Stomach (tissue), 9 donors: ENCODE data around the gene ADM2. TPM values are rescaled to one million over a fixed set of nuclear protein-coding genes. Genes with fewer than 3 reads are reported as not detected.
A peak's percentile ranks its signal among the peaks of the same experiment; 100 is the strongest.
"Not testable (repeated sequence)": the region's sequence is repeated elsewhere in the genome, so short reads cannot be mapped to it uniquely, and the experiment has no call there.

Experiments used
- DNase-seq, 2 donors: peaks; one replicate each; pipeline versions ENCODE4 v3.0.0 to v3.0.0-alpha.2; 2013 to 2019
- H3K27ac ChIP-seq, 5 donors: fragments of 200-600 bp in 4 of 5; sonication (generic) in 4 of 5; one replicate each; pipeline ENCODE4 v1.5.1; 2013 to 2019; ENCODE audit warnings: mild to moderate bottlenecking in 1 of 5, moderate library complexity in 1 of 5
- H3K27me3 ChIP-seq, 3 donors: fragments of 200-600 bp; sonication (generic); one replicate each; pipeline ENCODE4 v1.5.1; 2017 to 2019; ENCODE audit warnings: mixed run types in 1 of 3
- H3K36me3 ChIP-seq, 4 donors: fragments of 200-600 bp; sonication (generic); 1 replicate in 3 of 4; 2 replicates in 1 of 4; pipeline ENCODE4 v1.5.1; 2016 to 2019
- H3K4me1 ChIP-seq, 4 donors: fragments of 200-600 bp; sonication (generic); one replicate each; pipeline ENCODE4 v1.5.1; 2016 to 2019
- H3K4me3 ChIP-seq, 4 donors: fragments of 200-600 bp; sonication (generic) in 3 of 4; one replicate each; pipeline ENCODE4 v1.5.1; 2016 to 2019; ENCODE audit warnings: mild to moderate bottlenecking in 1 of 4
- H3K9me3 ChIP-seq, 4 donors: fragments of 200-600 bp; sonication (generic); one replicate each; pipeline ENCODE4 v1.5.1; 2016 to 2019
- CTCF ChIP-seq, 7 experiments: fragments of 450-650 bp in 4 of 7; fragments of 200-600 bp in 3 of 7; sonication (generic) in 3 of 7; IDR thresholded peaks; one replicate each; pipeline ENCODE4 v1.5.1; 2016 to 2019; ENCODE audit warnings: antibody characterized with exemption in 7 of 7, control low read depth in 2 of 7, mild to moderate bottlenecking in 1 of 7
- EP300 ChIP-seq: sonication (generic); formaldehyde crosslinking; IDR thresholded peaks from one replicate; pipeline ENCODE4 v1.6.1; 2017; ENCODE audit warnings: antibody characterized with exemption
- POLR2A ChIP-seq, 4 donors: fragments of 450-650 bp; IDR thresholded peaks; one replicate each; pipeline ENCODE4 v1.6.1; 2016; ENCODE audit warnings: antibody characterized with exemption in 4 of 4, control low read depth in 2 of 4, mild to moderate bottlenecking in 1 of 4, moderate library complexity in 1 of 4
- POLR2AphosphoS5 ChIP-seq, 3 donors: sonication (generic); formaldehyde crosslinking; IDR thresholded peaks; one replicate each; pipeline ENCODE4 v1.6.1; 2016; ENCODE audit warnings: antibody characterized with exemption in 3 of 3
- WGBS, 5 donors: extraction: QIAGEN DNeasy Blood & Tissue Kit in 3 of 5; methylation state at CpG; one replicate each; pipeline versions ENCODE4 v1.1.5 to v1.1.7; 2013 to 2018; 5-methylcytosine and 5-hydroxymethylcytosine counted together
- intact Hi-C: fragments of 100-400 bp; cut with DNase I; formaldehyde crosslinking; loops from one replicate; pipeline ENCODE4 v1.15.1; 2023; ENCODE audit warnings: low total_unique reads
- polyA plus RNA-seq, 3 donors: library from polyadenylated mRNA; stranded (reverse); fragments of 200-250 nt; gene quantifications; one replicate each; pipeline ENCODE4 v1.2.3, GENCODE V29; 2013
- total RNA-seq, 5 donors: library from RNA; depleted of rRNA; stranded (reverse); fragments of >200 nt; gene quantifications; one replicate each; pipeline versions ENCODE4 v1.1.0 to v1.2.3, GENCODE V29; 2014 to 2016
- donor health status: healthy with polysubstance abuse.
- donor health status: Bipolar disorder and iron deficiency.
- donor health status: healthy.

ADM2 gene
- total and polyA plus RNA-seq, 8 donors, result 0.37 to 3.7 (median 1.5) TPM; not detected in 3

- Histone ChIP-seq H3K4me3 (peak overlapping the region; percentile 53 to 80 (median 57)), H3K9me3 (no peaks in the 10 kb centered on the region), H3K36me3 (no peaks in the 10 kb centered on the region), H3K27me3 (peaks cover 0 to 67% (median 0%) of the 10 kb centered on the region in 3 donors), H3K4me1 (peaks cover 43 to 72% (median 53%) of the 10 kb centered on the region in 4 donors), H3K27ac (peak overlapping the region; percentile 92 to 98 (median 93))
- 2 to 4% (median 4%) methylated on average over 22 to 56 of the region's 56 CpGs for WGBS, 5 donors
- peak; percentile 84 to 90 for DNase-seq
- TF ChIP-seq EP300 (no peak), CTCF (IDR thresholded peaks at IDR 0.05) (no peak), POLR2AphosphoS5 (IDR thresholded peaks at IDR 0.05) (peak in 2 of 3 donors; percentile 72 to 75)
- intact Hi-C loops, result no loop called here
Measured at GRCh38 chr22:50531962-50532674, 50.8 kb downstream of the ADM2 start.

GRCh38 chr22:50532824-50533796, 51.8 kb downstream of the ADM2 start:
- Histone ChIP-seq H3K36me3 (no peaks in the 10 kb centered on the region), H3K4me1 (peaks cover 39 to 71% (median 47%) of the 10 kb centered on the region in 4 donors), H3K4me3 (peak overlapping the region in 1 of 4 donors; percentile 53), H3K9me3 (no peaks in the 10 kb centered on the region), H3K27ac (peak overlapping the region in 4 of 5 donors; percentile 92 to 98 (median 94)), H3K27me3 (peaks cover 0 to 73% (median 0%) of the 10 kb centered on the region in 3 donors)
- WGBS, 5 donors, result 55 to 69% (median 59%) methylated on average over 19 of the region's 19 CpGs
- TF ChIP-seq POLR2A (IDR thresholded peaks at IDR 0.05) (no peak), CTCF (IDR thresholded peaks at IDR 0.05) (no peak), POLR2AphosphoS5 (IDR thresholded peaks at IDR 0.05) (no peak), EP300 (no peak)
- DNase-seq, result no peak
- intact Hi-C loops, result no loop called here

- H3K4me1 ChIP-seq, result peaks cover 40 to 71% (median 45%) of the 10 kb centered on the region in 4 donors
Measured at GRCh38 chr22:50533856-50534711, 52.7 kb downstream of the ADM2 start.

GRCh38 chr22:50535113-50535512, 53.8 kb downstream of the ADM2 start:
- peak overlapping the region in 2 of 5 donors; percentile 95 to 98 for H3K27ac ChIP-seq
- intact Hi-C loops, result no loop called here
- 79 to 93% (median 88%) methylated on average over 7 to 8 of the region's 8 CpGs for WGBS, 5 donors
- no peak for TF ChIP-seq EP300
- no peak for TF ChIP-seq CTCF (IDR thresholded peaks at IDR 0.05)
- TF ChIP-seq POLR2A (IDR thresholded peaks at IDR 0.05), result no peak
- no peak for TF ChIP-seq POLR2AphosphoS5 (IDR thresholded peaks at IDR 0.05)
- peaks cover 0 to 63% (median 0%) of the 10 kb centered on the region in 3 donors for H3K27me3 ChIP-seq
- no peaks in the 10 kb centered on the region for H3K9me3 ChIP-seq
- no peak overlapping the region for H3K4me3 ChIP-seq
- peaks cover 38 to 69% (median 42%) of the 10 kb centered on the region in 4 donors for H3K4me1 ChIP-seq
- no peak for DNase-seq
- H3K36me3 ChIP-seq, result no peaks in the 10 kb centered on the region

More at GRCh38 chr22:50533856-50534711, 52.7 kb downstream of the ADM2 start:
- H3K9me3 ChIP-seq, H3K4me3 ChIP-seq, DNase-seq, intact Hi-C loops, H3K36me3 ChIP-seq: not testable (repeated sequence)
- H3K27me3 ChIP-seq, result peaks cover 0 to 73% (median 0%) of the 10 kb centered on the region in 3 donors
- H3K27ac ChIP-seq, result peak overlapping the region in 3 of 5 donors; percentile 27 to 98 (median 95)
- 57 to 65% (median 59%) methylated on average over 21 of the region's 21 CpGs for WGBS, 5 donors

Other genes with a start within 250 kb of the ADM2 start
- gene TUBGCP6, start 236.5 kb upstream of the ADM2 start, total RNA-seq, result 100 to 1,000 TPM in 1 of 5 donors, 10 to 100 TPM in 4; 40.4 to 112 (median 91.5) TPM
- gene TUBGCP6, start 236.5 kb upstream of the ADM2 start, polyA plus RNA-seq, result 10 to 100 TPM; 37.8 to 59.0 (median 38.8) TPM
- 100 to 1,000 TPM in 2 of 5 donors, 10 to 100 TPM in 3; 15.4 to 156 (median 74.1) TPM for gene HDAC10, start 230.3 kb upstream of the ADM2 start, total RNA-seq
- gene HDAC10, start 230.3 kb upstream of the ADM2 start, polyA plus RNA-seq, result 10 to 100 TPM; 24.7 to 41.4 (median 36.2) TPM
- gene MAPK12, start 219.9 kb upstream of the ADM2 start, total RNA-seq, result 10 to 100 TPM in 2 of 5 donors, 1 to 10 TPM in 3; 5.2 to 49.6 (median 9.3) TPM
- gene MAPK12, start 219.9 kb upstream of the ADM2 start, polyA plus RNA-seq, result 1 to 10 TPM; 4.7 to 9.3 (median 7.1) TPM
- 10 to 100 TPM in 1 of 5 donors, 1 to 10 TPM in 2, under 1 TPM in 1, not detected in 1; 0.29 to 10.1 (median 5.7) TPM for gene MAPK11, start 211.2 kb upstream of the ADM2 start, total RNA-seq
- 10 to 100 TPM in 2 of 3 donors, 1 to 10 TPM in 1; 8.5 to 13.6 (median 12.3) TPM for gene MAPK11, start 211.2 kb upstream of the ADM2 start, polyA plus RNA-seq
- 100 to 1,000 TPM; 105 to 648 (median 400) TPM for gene PLXNB2, start 173.9 kb upstream of the ADM2 start, total RNA-seq
- 100 to 1,000 TPM in 2 of 3 donors, 10 to 100 TPM in 1; 50.3 to 197 (median 147) TPM for gene PLXNB2, start 173.9 kb upstream of the ADM2 start, polyA plus RNA-seq
- 10 to 100 TPM in 2 of 5 donors, 1 to 10 TPM in 3; 2.2 to 13.4 (median 2.5) TPM for gene DENND6B, start 154.5 kb upstream of the ADM2 start, total RNA-seq
- 1 to 10 TPM; 2.0 to 7.6 (median 5.5) TPM for gene DENND6B, start 154.5 kb upstream of the ADM2 start, polyA plus RNA-seq
- 100 to 1,000 TPM in 3 of 5 donors, 10 to 100 TPM in 2; 54.9 to 243 (median 151) TPM for gene PPP6R2, start 138.2 kb upstream of the ADM2 start, total RNA-seq
- gene PPP6R2, start 138.2 kb upstream of the ADM2 start, polyA plus RNA-seq, result 10 to 100 TPM; 24.4 to 36.5 (median 28.7) TPM
- gene SBF1, start 6.5 kb upstream of the ADM2 start, total RNA-seq, result 100 to 1,000 TPM in 1 of 5 donors, 10 to 100 TPM in 4; 34.9 to 122 (median 65.2) TPM
- gene SBF1, start 6.5 kb upstream of the ADM2 start, polyA plus RNA-seq, result 10 to 100 TPM in 2 of 3 donors, 1 to 10 TPM in 1; 9.6 to 42.3 (median 25.0) TPM
- gene MIOX, start 5.3 kb downstream of the ADM2 start, total RNA-seq, result not detected
- under 1 TPM in 1 of 3 donors, not detected in 2; 0.40 TPM for gene MIOX, start 5.3 kb downstream of the ADM2 start, polyA plus RNA-seq
- 100 to 1,000 TPM in 1 of 5 donors, 10 to 100 TPM in 4; 11.9 to 212 (median 58.5) TPM for gene LMF2, start 26.2 kb downstream of the ADM2 start, total RNA-seq
- gene LMF2, start 26.2 kb downstream of the ADM2 start, polyA plus RNA-seq, result 10 to 100 TPM; 13.1 to 73.4 (median 25.6) TPM
- gene NCAPH2, start 26.7 kb downstream of the ADM2 start, total RNA-seq, result 10 to 100 TPM; 12.9 to 34.8 (median 23.2) TPM
- 10 to 100 TPM; 34.5 to 47.9 (median 38.4) TPM for gene NCAPH2, start 26.7 kb downstream of the ADM2 start, polyA plus RNA-seq
- gene SCO2, start 44.1 kb downstream of the ADM2 start, total RNA-seq, result not detected
- gene SCO2, start 44.1 kb downstream of the ADM2 start, polyA plus RNA-seq, result 1 to 10 TPM in 2 of 3 donors, under 1 TPM in 1; 0.92 to 7.5 (median 1.9) TPM
- gene TYMP, start 48.5 kb downstream of the ADM2 start, total RNA-seq, result 100 to 1,000 TPM in 2 of 5 donors, 10 to 100 TPM in 3; 14.3 to 146 (median 78.8) TPM
- gene TYMP, start 48.5 kb downstream of the ADM2 start, polyA plus RNA-seq, result 100 to 1,000 TPM in 1 of 3 donors, 10 to 100 TPM in 2; 46.3 to 162 (median 61.6) TPM
- not detected for gene KLHDC7B, start 64.4 kb downstream of the ADM2 start, total RNA-seq
- gene KLHDC7B, start 64.4 kb downstream of the ADM2 start, polyA plus RNA-seq, result under 1 TPM in 2 of 3 donors, not detected in 1; 0.25 to 0.46 TPM
- gene SYCE3, start 81.4 kb downstream of the ADM2 start, total RNA-seq, result not detected
- gene SYCE3, start 81.4 kb downstream of the ADM2 start, polyA plus RNA-seq, result 1 to 10 TPM in 1 of 3 donors, under 1 TPM in 1, not detected in 1; 0.80 to 1.9 TPM
- 100 to 1,000 TPM in 2 of 5 donors, 10 to 100 TPM in 1, 1 to 10 TPM in 2; 6.6 to 164 (median 54.5) TPM for gene CPT1B, start 96.9 kb downstream of the ADM2 start, total RNA-seq
- gene CPT1B, start 96.9 kb downstream of the ADM2 start, polyA plus RNA-seq, result 10 to 100 TPM in 2 of 3 donors, 1 to 10 TPM in 1; 9.8 to 31.8 (median 10.1) TPM
- 100 to 1,000 TPM in 2 of 5 donors, 10 to 100 TPM in 3; 31.9 to 283 (median 81.2) TPM for gene CHKB, start 101.3 kb downstream of the ADM2 start, total RNA-seq
- gene CHKB, start 101.3 kb downstream of the ADM2 start, polyA plus RNA-seq, result 100 to 1,000 TPM; 107 to 152 (median 129) TPM
- 1 to 10 TPM in 2 of 5 donors, under 1 TPM in 3; 0.43 to 5.8 (median 0.89) TPM for gene MAPK8IP2, start 119.2 kb downstream of the ADM2 start, total RNA-seq
- 1 to 10 TPM in 1 of 3 donors, under 1 TPM in 2; 0.61 to 1.6 (median 0.81) TPM for gene MAPK8IP2, start 119.2 kb downstream of the ADM2 start, polyA plus RNA-seq
- gene ARSA, start 146.6 kb downstream of the ADM2 start, total RNA-seq, result 10 to 100 TPM in 4 of 5 donors, 1 to 10 TPM in 1; 7.7 to 88.1 (median 46.8) TPM
- gene ARSA, start 146.6 kb downstream of the ADM2 start, polyA plus RNA-seq, result 10 to 100 TPM; 27.0 to 45.7 (median 41.2) TPM
- 10 to 100 TPM in 2 of 5 donors, 1 to 10 TPM in 3; 2.5 to 31.2 (median 7.6) TPM for gene SHANK3, start 191.3 kb downstream of the ADM2 start, total RNA-seq
- 1 to 10 TPM; 3.2 to 5.4 (median 3.4) TPM for gene SHANK3, start 191.3 kb downstream of the ADM2 start, polyA plus RNA-seq